Esophagus (tissue), 2 donors: ENCODE measurements around the gene TMC2. TPM values are rescaled to one million over a fixed set of nuclear protein-coding genes. Genes with fewer than 3 reads are reported as not detected.

Experiments used
- H3K27ac ChIP-seq, 2 donors: one replicate each; pipeline ENCODE4 v1.5.1; 2013; ENCODE audit warnings: low read depth in 2 of 2, mild to moderate bottlenecking in 2 of 2, inconsistent platforms in 1 of 2, low read length in 1 of 2, moderate library complexity in 1 of 2
- H3K27me3 ChIP-seq, 2 donors: one replicate each; pipeline ENCODE4 v1.6.1; 2013; ENCODE audit warnings: low read length in 2 of 2, control low read depth in 1 of 2, mild to moderate bottlenecking in 1 of 2; ENCODE audit not compliant: insufficient read depth in 2 of 2, control insufficient read depth in 1 of 2
- H3K36me3 ChIP-seq, 2 donors: one replicate each; pipeline ENCODE4 v1.6.1; 2013; ENCODE audit warnings: low read length in 1 of 2; ENCODE audit not compliant: control insufficient read depth in 2 of 2, insufficient read depth in 2 of 2
- H3K4me1 ChIP-seq, 2 donors: one replicate each; pipeline ENCODE4 v1.6.1; 2013; ENCODE audit warnings: low read length in 1 of 2; ENCODE audit not compliant: control insufficient read depth in 2 of 2, insufficient read depth in 2 of 2
- H3K4me3 ChIP-seq, 2 donors: one replicate each; pipeline ENCODE4 v1.5.1; 2013; ENCODE audit warnings: low read length in 2 of 2, mild to moderate bottlenecking in 2 of 2, low read depth in 1 of 2, moderate library complexity in 1 of 2
- H3K9me3 ChIP-seq, 2 donors: one replicate each; pipeline ENCODE4 v1.6.1; 2013; ENCODE audit warnings: mild to moderate bottlenecking in 2 of 2, low read depth in 1 of 2, low read length in 1 of 2, moderate library complexity in 1 of 2; ENCODE audit not compliant: control insufficient read depth in 2 of 2, insufficient read depth in 1 of 2
- whole genome bisulfite sequencing, 2 donors: extraction: QIAGEN DNeasy Blood & Tissue Kit; methylation state at CpG; one replicate each; pipeline ENCODE4 v1.1.7; 2013; 5-methylcytosine and 5-hydroxymethylcytosine counted together
- polyA plus RNA-seq, 2 donors: library from polyadenylated mRNA; stranded (reverse); fragments of 200-250 nt; gene quantifications; one replicate each; pipeline ENCODE4 v1.2.3, GENCODE V29; 2013
- donor health status: healthy with polysubstance abuse.
- donor health status: Bipolar disorder and iron deficiency.

Gene TMC2
- polyA plus RNA-seq, 2 donors, result not detected

DNA sequence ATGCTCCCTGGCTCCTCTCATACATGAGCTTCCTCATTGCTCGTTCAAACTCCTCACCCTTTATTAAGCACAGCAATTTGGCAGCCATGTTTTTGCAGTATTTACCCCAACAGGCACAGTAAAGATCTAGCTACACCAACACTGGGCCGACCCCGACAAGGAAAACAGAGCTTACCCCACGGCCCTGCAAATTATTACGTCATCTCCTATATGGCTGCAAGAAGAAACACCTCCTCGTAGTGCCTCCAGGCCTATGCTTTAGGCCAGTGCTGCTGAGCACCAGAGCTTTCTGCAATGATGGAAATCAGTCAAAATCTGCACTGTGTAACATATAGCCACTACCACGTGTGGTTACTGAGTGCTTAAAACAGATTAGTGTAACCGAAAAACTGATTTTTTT is 26.7 kb downstream of the TMC2 start:
- Histone ChIP-seq H3K9me3 (no peaks in the 10 kb centered on the region), H3K4me3 (no peak overlapping the region), H3K4me1 (peaks cover 2 to 4% of the 10 kb centered on the region in 2 donors), H3K27ac (no peak overlapping the region), H3K36me3 (no peaks in the 10 kb centered on the region), H3K27me3 (peaks cover 0 to 18% of the 10 kb centered on the region in 2 donors)
- 69 to 71% methylated on average over 8 of the region's 8 CpGs for WGBS, 2 donors

DNA sequence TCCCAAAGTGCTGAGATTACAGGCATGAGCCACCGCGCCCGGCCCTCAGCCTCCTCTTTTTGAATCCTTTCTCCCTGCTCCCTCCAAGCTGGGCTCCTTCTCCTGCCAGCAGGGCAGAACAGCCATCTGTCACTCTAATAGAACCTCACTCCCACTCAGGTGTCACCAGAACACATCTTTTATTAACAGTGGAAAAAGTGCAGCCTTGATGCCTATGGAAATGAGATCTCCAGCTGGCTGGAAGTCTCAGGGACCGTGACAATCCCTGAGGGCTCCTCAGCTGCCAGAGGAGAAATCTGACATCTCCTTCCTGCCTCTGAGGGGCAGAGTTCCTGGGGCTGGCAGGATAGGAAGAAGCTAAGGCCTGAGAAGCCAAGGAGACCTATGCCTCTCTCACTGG is 28.0 kb downstream of the TMC2 start:
- Histone ChIP-seq H3K9me3 (no peaks in the 10 kb centered on the region), H3K27ac (no peak overlapping the region), H3K4me3 (no peak overlapping the region), H3K27me3 (peaks cover 0 to 5% of the 10 kb centered on the region in 2 donors), H3K36me3 (no peaks in the 10 kb centered on the region), H3K4me1 (no peaks in the 10 kb centered on the region)
- WGBS, 2 donors, result 70 to 74% methylated on average over 4 of the region's 4 CpGs

DNA sequence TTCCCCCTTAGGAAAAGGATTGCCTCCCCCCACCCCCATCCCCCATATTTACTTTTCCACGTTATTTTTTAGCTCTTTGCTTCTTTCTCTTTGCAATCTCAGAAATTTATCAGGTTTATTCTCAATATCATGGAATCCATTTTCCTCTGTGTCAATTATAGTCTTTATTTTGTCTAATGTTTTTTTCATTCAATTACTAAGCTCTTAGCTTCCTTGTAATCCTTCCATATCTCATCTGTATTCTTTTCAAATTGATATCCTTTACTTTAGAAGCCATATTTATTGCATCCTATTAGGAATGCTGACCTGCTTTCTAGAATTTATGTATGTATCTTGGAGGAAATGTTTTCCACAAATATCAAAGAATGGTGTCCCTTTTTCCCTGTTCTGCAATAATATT is 39.3 kb downstream of the TMC2 start:
- Histone ChIP-seq H3K4me3 (no peak overlapping the region), H3K27ac (no peak overlapping the region), H3K9me3 (no peaks in the 10 kb centered on the region), H3K36me3 (no peaks in the 10 kb centered on the region), H3K4me1 (no peaks in the 10 kb centered on the region), H3K27me3 (no peaks in the 10 kb centered on the region)
- WGBS, 2 donors, result 7 to 25% methylated on average over 1 of the region's 1 CpG

DNA sequence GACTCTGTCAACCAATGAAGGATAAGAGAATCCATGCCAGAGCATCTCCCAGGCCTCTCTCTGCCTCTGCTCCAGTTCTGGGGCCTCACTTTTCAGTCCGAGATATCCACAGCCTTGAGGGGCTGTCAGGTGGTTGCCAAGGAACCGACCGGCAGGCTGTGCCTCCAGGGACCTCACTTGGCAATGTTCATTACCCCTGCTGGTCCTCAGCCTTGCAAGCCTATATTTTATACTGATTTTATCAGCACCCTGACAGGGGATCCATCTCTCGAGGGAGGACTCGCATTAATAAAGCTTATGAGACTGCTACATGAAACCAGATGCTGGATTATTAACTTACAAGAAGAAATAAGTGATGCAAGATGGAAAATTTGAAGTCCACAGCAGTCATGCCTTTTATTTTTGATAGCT is 39.9 kb downstream of the TMC2 start:
- Histone ChIP-seq H3K27ac (no peak overlapping the region), H3K4me3 (no peak overlapping the region), H3K36me3 (no peaks in the 10 kb centered on the region), H3K27me3 (no peaks in the 10 kb centered on the region), H3K4me1 (no peaks in the 10 kb centered on the region), H3K9me3 (no peaks in the 10 kb centered on the region)
- WGBS, 2 donors, result 60 to 64% methylated on average over 5 of the region's 5 CpGs

DNA sequence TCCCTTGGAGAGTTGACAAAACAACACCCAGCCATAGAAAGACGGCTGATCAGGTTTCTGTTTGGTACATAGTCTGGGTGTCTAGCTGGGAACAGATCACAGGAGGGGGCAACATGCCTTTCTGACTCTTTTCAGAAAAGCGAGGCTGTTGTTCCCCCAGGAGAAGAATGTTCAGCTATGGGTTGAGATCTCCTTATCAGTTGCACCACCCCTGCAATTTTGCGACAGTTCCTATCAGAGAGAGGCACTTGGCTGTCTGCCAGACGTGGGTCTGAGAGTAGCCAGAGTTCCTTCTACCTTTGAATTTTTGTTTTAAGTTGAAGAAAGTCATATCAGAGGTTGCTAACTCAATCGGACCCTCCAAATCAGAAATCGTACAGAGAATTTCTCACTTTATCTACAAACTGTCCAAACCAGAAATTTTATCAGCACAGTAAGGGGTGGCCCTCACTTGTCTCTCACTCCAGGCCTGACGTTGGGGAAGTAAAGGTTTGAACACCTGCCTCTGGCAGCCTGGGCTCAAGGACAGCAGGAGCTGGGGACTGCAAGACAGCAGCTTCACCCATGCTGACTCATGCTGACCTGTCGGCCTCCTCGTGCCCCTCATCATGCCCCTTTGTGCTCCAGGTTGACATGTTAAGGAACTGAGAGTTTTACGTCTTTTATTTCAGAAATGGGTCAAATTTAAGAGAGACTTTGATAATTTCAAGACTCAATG is 42.3 kb downstream of the TMC2 start:
- 35 to 38% methylated on average over 10 of the region's 10 CpGs for WGBS, 2 donors
- H3K27me3 ChIP-seq, result no peaks in the 10 kb centered on the region
- H3K36me3 ChIP-seq, result no peaks in the 10 kb centered on the region
- peaks cover 0 to 2% of the 10 kb centered on the region in 2 donors for H3K9me3 ChIP-seq
- H3K27ac ChIP-seq, result no peak overlapping the region
- H3K4me1 ChIP-seq, result no peaks in the 10 kb centered on the region
- H3K4me3 ChIP-seq, result no peak overlapping the region

DNA sequence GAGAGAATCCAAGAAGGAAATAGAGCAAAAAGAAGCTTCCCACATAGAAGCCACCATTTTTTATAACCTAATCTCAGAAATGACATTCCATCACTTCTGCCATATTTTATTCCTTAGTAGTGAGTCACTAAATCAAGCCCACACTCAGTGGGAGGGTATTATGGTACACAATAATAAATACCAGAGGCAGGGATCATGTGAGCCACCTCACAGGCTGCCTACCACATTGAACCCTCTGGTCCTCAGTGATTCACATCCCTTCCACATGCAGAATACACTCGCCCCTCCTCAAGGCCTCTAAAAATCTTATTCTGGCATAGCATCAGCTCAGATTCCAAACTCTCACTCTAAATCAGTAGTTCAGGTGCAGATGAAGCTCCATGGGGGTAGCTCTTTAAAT is 49.4 kb downstream of the TMC2 start:
- H3K27ac ChIP-seq, result no peak overlapping the region
- no peaks in the 10 kb centered on the region for H3K27me3 ChIP-seq
- H3K9me3 ChIP-seq, result peaks cover 0 to 2% of the 10 kb centered on the region in 2 donors
- WGBS, 2 donors, result 61 to 63% methylated on average over 1 of the region's 1 CpG
- H3K4me1 ChIP-seq, result no peaks in the 10 kb centered on the region
- H3K36me3 ChIP-seq, result no peaks in the 10 kb centered on the region
- no peak overlapping the region for H3K4me3 ChIP-seq

DNA sequence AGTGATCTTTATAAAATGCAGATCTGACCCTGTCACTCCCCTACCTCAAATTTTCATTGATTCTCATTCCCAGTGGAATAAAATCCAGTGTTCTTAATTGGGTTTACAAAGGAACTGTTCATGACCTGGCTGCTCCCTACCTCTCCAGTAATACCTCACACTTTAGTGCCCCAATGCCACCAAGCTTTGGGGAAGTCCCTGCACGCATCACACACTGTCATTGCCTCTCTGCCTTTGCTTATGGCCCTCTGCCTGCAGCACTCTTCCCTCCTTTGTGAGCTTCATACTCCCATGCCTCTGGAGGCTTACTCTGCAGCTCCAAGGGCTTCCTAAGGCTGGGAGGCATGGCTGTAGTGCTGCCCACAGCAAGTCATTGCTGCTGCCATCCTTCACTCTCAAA is 57.4 kb downstream of the TMC2 start:
- Histone ChIP-seq H3K27me3 (no peaks in the 10 kb centered on the region), H3K27ac (no peak overlapping the region), H3K4me1 (no peaks in the 10 kb centered on the region), H3K4me3 (no peak overlapping the region), H3K9me3 (no peaks in the 10 kb centered on the region), H3K36me3 (no peaks in the 10 kb centered on the region)
- 76 to 79% methylated on average over 1 of the region's 1 CpG for WGBS, 2 donors

GRCh38 chr20:2595076-2595475 is 58.7 kb downstream of the TMC2 start:
- 87 to 90% methylated on average over 2 of the region's 2 CpGs for WGBS, 2 donors
- Histone ChIP-seq H3K36me3 (no peaks in the 10 kb centered on the region), H3K27ac (no peak overlapping the region), H3K27me3 (no peaks in the 10 kb centered on the region), H3K9me3 (no peaks in the 10 kb centered on the region), H3K4me1 (no peaks in the 10 kb centered on the region), H3K4me3 (no peak overlapping the region)

GRCh38 chr20:2596673-2597279 is 60.4 kb downstream of the TMC2 start:
- 44 to 57% methylated on average over 8 of the region's 8 CpGs for WGBS, 2 donors
- no peaks in the 10 kb centered on the region for H3K27me3 ChIP-seq
- no peaks in the 10 kb centered on the region for H3K4me1 ChIP-seq
- no peaks in the 10 kb centered on the region for H3K36me3 ChIP-seq
- H3K9me3 ChIP-seq, result no peaks in the 10 kb centered on the region
- H3K4me3 ChIP-seq, result no peak overlapping the region
- H3K27ac ChIP-seq, result no peak overlapping the region
